Activated naive CD8-positive, alpha-beta T cell treated with anti-CD3 and anti-CD28 coated beads, Interleukin-2, amount 50 U/mL, for 16 hours (primary cell): Measurements from ENCODE around the gene GOLGA6C.
"Not testable (repeated sequence)": the region's sequence is repeated elsewhere in the genome, so short reads cannot be mapped to it uniquely, and the experiment has no call there.

Experiments used
- DNase-seq: peaks from one replicate; pipeline ENCODE4 v3.0.0-alpha.2; 2020; ENCODE audit warnings: low read depth, low spot score

The GOLGA6C gene

GRCh38 chr15:75314552-75315290, 56.6 kb downstream of the GOLGA6C start:
- DNase-seq: no peak

- DNase-seq: not testable (repeated sequence)
Measured at GRCh38 chr15:75319231-75319897, 61.2 kb downstream of the GOLGA6C start.
